MM.1S (cell line): ENCODE results near the gene C9orf153.

ENCODE experiments used
- EZH2 ChIP-seq: fragments of 300-600 bp; sonication (generic); optimal IDR thresholded peaks from 2 replicates; pipeline ENCODE3; 2017; ENCODE audit warnings: low read depth, mild to moderate bottlenecking, antibody characterized with exemption, low read length, mixed read lengths
- TF ChIP-seq, protein P1 (sequence below): fragments of 300-600 bp; sonication (generic); IDR thresholded peaks from 2 replicates; pipeline ENCODE4 v1.5.1; 2016; ENCODE audit warnings: antibody characterized with exemption, low read length, mixed read lengths

DNA sequence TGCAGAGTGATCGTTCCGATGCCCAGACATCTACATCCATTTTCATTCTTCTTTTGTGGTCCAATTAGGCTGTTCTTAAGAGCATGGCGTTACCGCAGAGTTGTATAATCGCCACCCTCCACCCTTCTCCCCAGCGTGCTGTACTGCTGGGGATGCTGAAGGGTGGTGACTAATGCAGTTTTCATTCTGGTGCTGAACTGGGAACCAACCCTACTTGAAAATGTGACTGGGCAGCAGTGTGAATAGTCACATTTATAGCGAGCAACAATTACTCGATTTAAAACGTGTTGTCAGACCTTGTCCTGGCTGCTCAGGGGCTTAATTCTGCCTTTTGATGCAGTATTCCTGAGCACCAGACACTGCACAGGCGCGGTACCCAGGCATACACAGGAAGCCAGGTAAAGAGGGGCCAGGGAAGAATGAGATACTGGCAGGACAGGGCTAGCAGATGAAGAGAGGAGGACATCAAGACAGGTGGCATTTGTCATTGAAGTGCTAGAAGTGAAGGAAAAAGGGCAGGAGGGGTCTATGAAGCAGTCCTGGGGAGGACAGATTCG lies 23.6 kb upstream of the C9orf153 start:
- TF ChIP-seq, protein P1, sequence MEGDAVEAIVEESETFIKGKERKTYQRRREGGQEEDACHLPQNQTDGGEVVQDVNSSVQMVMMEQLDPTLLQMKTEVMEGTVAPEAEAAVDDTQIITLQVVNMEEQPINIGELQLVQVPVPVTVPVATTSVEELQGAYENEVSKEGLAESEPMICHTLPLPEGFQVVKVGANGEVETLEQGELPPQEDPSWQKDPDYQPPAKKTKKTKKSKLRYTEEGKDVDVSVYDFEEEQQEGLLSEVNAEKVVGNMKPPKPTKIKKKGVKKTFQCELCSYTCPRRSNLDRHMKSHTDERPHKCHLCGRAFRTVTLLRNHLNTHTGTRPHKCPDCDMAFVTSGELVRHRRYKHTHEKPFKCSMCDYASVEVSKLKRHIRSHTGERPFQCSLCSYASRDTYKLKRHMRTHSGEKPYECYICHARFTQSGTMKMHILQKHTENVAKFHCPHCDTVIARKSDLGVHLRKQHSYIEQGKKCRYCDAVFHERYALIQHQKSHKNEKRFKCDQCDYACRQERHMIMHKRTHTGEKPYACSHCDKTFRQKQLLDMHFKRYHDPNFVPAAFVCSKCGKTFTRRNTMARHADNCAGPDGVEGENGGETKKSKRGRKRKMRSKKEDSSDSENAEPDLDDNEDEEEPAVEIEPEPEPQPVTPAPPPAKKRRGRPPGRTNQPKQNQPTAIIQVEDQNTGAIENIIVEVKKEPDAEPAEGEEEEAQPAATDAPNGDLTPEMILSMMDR: no peak
- TF ChIP-seq EZH2: no peak
